Karpas-422 (cell line): Measurements from ENCODE around the gene TDRD6. TPM values are rescaled to one million over a fixed set of nuclear protein-coding genes. Genes with fewer than 3 reads are reported as not detected.

Source experiments
- DNase-seq: peaks from one replicate; pipeline ENCODE4 v3.0.0-alpha.2; 2015
- H2AFZ ChIP-seq: fragments of 200-600 bp; sonication (generic); 2 replicates; pipeline ENCODE4 v1.6.1; 2014; ENCODE audit warnings: antibody characterized with exemption, low read length, mixed read lengths
- H3K27ac ChIP-seq: fragments of 200-600 bp; sonication (generic); 2 replicates; pipeline ENCODE4 v1.5.1; 2014; ENCODE audit warnings: mild to moderate bottlenecking, low read length, moderate library complexity
- H3K27me3 ChIP-seq: fragments of 200-600 bp; sonication (generic); 2 replicates; pipeline ENCODE4 v1.6.1; 2014; ENCODE audit warnings: low read length, mixed read lengths
- H3K36me3 ChIP-seq: fragments of 200-600 bp; sonication (generic); 2 replicates; pipeline ENCODE4 v1.6.1; 2014; ENCODE audit warnings: low read length, mixed read lengths; ENCODE audit not compliant: insufficient read depth
- H3K4me1 ChIP-seq: fragments of 200-600 bp; sonication (generic); 2 replicates; pipeline ENCODE4 v1.6.1; 2014; ENCODE audit warnings: mild to moderate bottlenecking, low read length, mixed read lengths
- H3K4me2 ChIP-seq: fragments of 200-600 bp; sonication (generic); 2 replicates; pipeline ENCODE4 v1.6.1; 2014; ENCODE audit warnings: low read length, low read depth, mild to moderate bottlenecking; ENCODE audit not compliant: poor library complexity, severe bottlenecking
- H3K4me3 ChIP-seq: fragments of 200-600 bp; sonication (generic); 2 replicates; pipeline ENCODE4 v1.5.1; 2014; ENCODE audit warnings: mild to moderate bottlenecking, antibody characterized with exemption, low read length, mixed read lengths
- H3K79me2 ChIP-seq: fragments of 200-600 bp; sonication (generic); 2 replicates; pipeline ENCODE4 v1.6.1; 2014; ENCODE audit warnings: mild to moderate bottlenecking, low read length, mixed read lengths
- H3K9ac ChIP-seq: fragments of 200-600 bp; sonication (generic); 2 replicates; pipeline ENCODE4 v1.6.0; 2014; ENCODE audit warnings: low read length
- H3K9me2 ChIP-seq: fragments of 200-600 bp; sonication (generic), shearing (Covaris generic); replicated peaks from 2 replicates; pipeline ENCODE4 v1.6.0; 2014; ENCODE audit warnings: mild to moderate bottlenecking, low read length, moderate library complexity; ENCODE audit not compliant: insufficient read depth
- H3K9me3 ChIP-seq: fragments of 300-700, 200-600 bp; sonication (generic); 2 replicates; pipeline ENCODE4 v1.6.1; 2014; ENCODE audit warnings: low read length, mixed read lengths
- H4K20me1 ChIP-seq: fragments of 200-600 bp; sonication (generic); 2 replicates; pipeline ENCODE4 v1.6.1; 2014; ENCODE audit warnings: mild to moderate bottlenecking, antibody characterized with exemption, low read length, low read depth; ENCODE audit not compliant: insufficient read depth
- total RNA-seq: library from RNA; depleted of rRNA; stranded (reverse); fragments of >200 nt; shearing (Covaris generic); gene quantifications from 2 replicates; pipeline ENCODE4 v1.2.3, GENCODE V29; 2014; ENCODE audit warnings: low replicate concordance

TDRD6 gene
- total RNA-seq, 1 experiment from 2014 or later, result 3.5 TPM

- Histone ChIP-seq H3K27ac (no peak overlapping the region), H3K4me3 (no peak overlapping the region), H3K79me2 (peaks cover 14% of the 10 kb centered on the region; the same call in 1 of the 2 replicates), H3K36me3 (peaks cover 72% of the 10 kb centered on the region), H3K27me3 (no peaks in the 10 kb centered on the region), H2AFZ (no peak overlapping the region), H3K9ac (no peak overlapping the region), H4K20me1 (no peaks in the 10 kb centered on the region), H3K4me1 (no peaks in the 10 kb centered on the region), H3K9me2 (no peaks in the 10 kb centered on the region), H3K4me2 (no peak overlapping the region), H3K9me3 (no peaks in the 10 kb centered on the region)
- no peak for DNase-seq
These were observed 20.3 kb upstream of the TDRD6 start for GRCh38 chr6:46667377-46667776.

GRCh38 chr6:46674410-46674809 lies 13.3 kb upstream of the TDRD6 start:
- Histone ChIP-seq H3K4me1 (peaks cover 46% of the 10 kb centered on the region), H3K9ac (no peak overlapping the region), H3K9me3 (no peaks in the 10 kb centered on the region), H3K4me3 (no peak overlapping the region), H3K79me2 (peaks cover 7% of the 10 kb centered on the region; the same call in 1 of the 2 replicates), H4K20me1 (no peaks in the 10 kb centered on the region), H2AFZ (no peak overlapping the region), H3K9me2 (no peaks in the 10 kb centered on the region), H3K4me2 (no peak overlapping the region), H3K27me3 (no peaks in the 10 kb centered on the region), H3K36me3 (peaks cover 65% of the 10 kb centered on the region), H3K27ac (peak overlapping the region; percentile 90)
- DNase-seq, result no peak

- H3K9ac ChIP-seq, result peak overlapping the region; percentile 47
- peaks cover 56% of the 10 kb centered on the region for H3K36me3 ChIP-seq
- H4K20me1 ChIP-seq, result no peaks in the 10 kb centered on the region
- 0 out of 2 replicates have a peak overlapping the region, but pooled peaks have one; percentile 41 for H2AFZ ChIP-seq
- H3K79me2 ChIP-seq, result peaks cover 6% of the 10 kb centered on the region; the same call in 1 of the 2 replicates
- H3K4me1 ChIP-seq, result peaks cover 46% of the 10 kb centered on the region
- H3K27ac ChIP-seq, result peak overlapping the region; percentile 90
- H3K9me3 ChIP-seq, result no peaks in the 10 kb centered on the region
- H3K9me2 ChIP-seq, result no peaks in the 10 kb centered on the region
- H3K4me2 ChIP-seq, result peak overlapping the region; percentile 64
- no peaks in the 10 kb centered on the region for H3K27me3 ChIP-seq
- H3K4me3 ChIP-seq, result peak overlapping the region; percentile 31; the same call in 1 of the 2 replicates
- peak; percentile 82 for DNase-seq
These were observed 10.9 kb upstream of the TDRD6 start for GRCh38 chr6:46676604-46677313.

- Histone ChIP-seq H3K27ac (peak overlapping the region; percentile 90), H3K4me2 (peak overlapping the region; percentile 64)
These were observed 10.4 kb upstream of the TDRD6 start for GRCh38 chr6:46677314-46677654.

GRCh38 chr6:46684771-46685170 lies 2.9 kb upstream of the TDRD6 start:
- no peak overlapping the region for H2AFZ ChIP-seq
- no peaks in the 10 kb centered on the region for H3K4me1 ChIP-seq
- H3K4me2 ChIP-seq, result no peak overlapping the region

More at GRCh38 chr6:46677314-46677654, 10.4 kb upstream of the TDRD6 start:
- DNase-seq, result peak; percentile 76
- Histone ChIP-seq H3K9ac (peak overlapping the region; percentile 47), H3K79me2 (peaks cover 6% of the 10 kb centered on the region; the same call in 1 of the 2 replicates), H2AFZ (0 out of 2 replicates have a peak overlapping the region, but pooled peaks have one; percentile 41), H3K9me3 (no peaks in the 10 kb centered on the region), H3K36me3 (peaks cover 57% of the 10 kb centered on the region), H3K4me1 (peaks cover 46% of the 10 kb centered on the region), H3K27me3 (no peaks in the 10 kb centered on the region), H4K20me1 (no peaks in the 10 kb centered on the region), H3K9me2 (no peaks in the 10 kb centered on the region), H3K4me3 (peak overlapping the region; percentile 31; the same call in 1 of the 2 replicates)

GRCh38 chr6:46688117-46688965 lies 656 bp downstream of the TDRD6 start:
- Histone ChIP-seq H3K4me3 (no peak overlapping the region), H3K4me1 (peaks cover 13% of the 10 kb centered on the region), H3K9me2 (no peaks in the 10 kb centered on the region), H3K9me3 (no peaks in the 10 kb centered on the region), H3K36me3 (no peaks in the 10 kb centered on the region), H2AFZ (no peak overlapping the region), H3K4me2 (no peak overlapping the region), H3K79me2 (no peaks in the 10 kb centered on the region), H3K27me3 (no peaks in the 10 kb centered on the region), H3K9ac (no peak overlapping the region), H4K20me1 (no peaks in the 10 kb centered on the region), H3K27ac (no peak overlapping the region)
- DNase-seq, result no peak

More at GRCh38 chr6:46684771-46685170, 2.9 kb upstream of the TDRD6 start:
- Histone ChIP-seq H3K27me3 (no peaks in the 10 kb centered on the region), H3K9me2 (no peaks in the 10 kb centered on the region), H3K9ac (no peak overlapping the region), H4K20me1 (no peaks in the 10 kb centered on the region), H3K4me3 (no peak overlapping the region), H3K27ac (no peak overlapping the region; the same call in 1 of the 2 replicates), H3K9me3 (no peaks in the 10 kb centered on the region), H3K36me3 (peaks cover 10% of the 10 kb centered on the region; the same call in 1 of the 2 replicates), H3K79me2 (no peaks in the 10 kb centered on the region)
- no peak for DNase-seq

- H4K20me1 ChIP-seq, result no peaks in the 10 kb centered on the region
- H3K4me2 ChIP-seq, result no peak overlapping the region
- H3K27ac ChIP-seq, result no peak overlapping the region
- no peaks in the 10 kb centered on the region for H3K9me2 ChIP-seq
- no peaks in the 10 kb centered on the region for H3K36me3 ChIP-seq
- H3K27me3 ChIP-seq, result no peaks in the 10 kb centered on the region
- no peaks in the 10 kb centered on the region for H3K79me2 ChIP-seq
- H3K9me3 ChIP-seq, result no peaks in the 10 kb centered on the region
- no peak overlapping the region for H3K9ac ChIP-seq
- H3K4me3 ChIP-seq, result no peak overlapping the region
- H2AFZ ChIP-seq, result no peak overlapping the region
- no peak for DNase-seq
- H3K4me1 ChIP-seq, result peaks cover 13% of the 10 kb centered on the region
These were observed 1.3 kb downstream of the TDRD6 start for GRCh38 chr6:46688966-46689335.

- Histone ChIP-seq H3K4me3 (no peak overlapping the region), H3K9ac (no peak overlapping the region), H3K9me3 (no peaks in the 10 kb centered on the region), H2AFZ (no peak overlapping the region), H3K4me2 (no peak overlapping the region), H3K9me2 (no peaks in the 10 kb centered on the region), H4K20me1 (no peaks in the 10 kb centered on the region), H3K27ac (no peak overlapping the region), H3K4me1 (peaks cover 13% of the 10 kb centered on the region), H3K27me3 (no peaks in the 10 kb centered on the region), H3K36me3 (no peaks in the 10 kb centered on the region), H3K79me2 (no peaks in the 10 kb centered on the region)
- DNase-seq, result no peak
These were observed 2.0 kb downstream of the TDRD6 start for GRCh38 chr6:46689657-46690056.
